Coronary artery (tissue), 2 donors: ENCODE results near the gene LPP.

Source experiments
- DNase-seq: peaks from one replicate; pipeline ENCODE4 v3.0.0-alpha.2; 2017; ENCODE audit warnings: low spot score
- H3K27ac ChIP-seq, 2 donors: fragments of 200-600 bp; sonication (generic); one replicate each; pipeline ENCODE4 v1.5.1; 2016 to 2019
- H3K4me3 ChIP-seq: fragments of 200-600 bp; sonication (generic); 2 replicates; pipeline ENCODE4 v1.5.1; 2016; ENCODE audit warnings: mild to moderate bottlenecking, moderate library complexity
- CTCF ChIP-seq: fragments of 200-600 bp; sonication (generic); IDR thresholded peaks from one replicate; pipeline ENCODE4 v1.5.1; 2019; ENCODE audit warnings: antibody characterized with exemption

LPP gene

GRCh38 chr3:188431040-188431439 lies 277.1 kb downstream of the LPP start:
- TF ChIP-seq CTCF, result no peak

GRCh38 chr3:188431553-188431952 lies 277.6 kb downstream of the LPP start:
- DNase-seq, result no peak
- Histone ChIP-seq H3K27ac (peak overlapping the region; percentile 53 to 85), H3K4me3 (peak overlapping the region; percentile 4)
- TF ChIP-seq CTCF, result no peak

More at GRCh38 chr3:188431040-188431439, 277.1 kb downstream of the LPP start:
- H3K27ac ChIP-seq, result peak overlapping the region; percentile 61 to 85
- no peak for DNase-seq
- H3K4me3 ChIP-seq, result peak overlapping the region; percentile 4

- DNase-seq, result no peak
- peak overlapping the region; percentile 53 to 85 for H3K27ac ChIP-seq
- no peak overlapping the region for H3K4me3 ChIP-seq
- TF ChIP-seq CTCF, result no peak
These were observed 279.0 kb downstream of the LPP start for GRCh38 chr3:188432802-188433520.

- no peak for TF ChIP-seq CTCF
- no peak overlapping the region for H3K4me3 ChIP-seq
- H3K27ac ChIP-seq, result peak overlapping the region; percentile 53 to 85
- no peak for DNase-seq
These were observed 279.7 kb downstream of the LPP start for GRCh38 chr3:188433521-188434150.

GRCh38 chr3:188434594-188434993 lies 280.6 kb downstream of the LPP start:
- no peak overlapping the region for H3K4me3 ChIP-seq
- TF ChIP-seq CTCF, result no peak
- DNase-seq, result no peak
- peak overlapping the region; percentile 22 to 53 for H3K27ac ChIP-seq

GRCh38 chr3:188435266-188435665 lies 281.3 kb downstream of the LPP start:
- no peak for TF ChIP-seq CTCF
- DNase-seq, result no peak
- H3K4me3 ChIP-seq, result no peak overlapping the region
- no peak overlapping the region for H3K27ac ChIP-seq

- DNase-seq, result no peak
- Histone ChIP-seq H3K4me3 (no peak overlapping the region), H3K27ac (peak overlapping the region in 1 of 2 donors; percentile 2)
- TF ChIP-seq CTCF, result no peak
These were observed 284.0 kb downstream of the LPP start for GRCh38 chr3:188437926-188438325.
